ENCODE results near the gene OLFML1.

- TF ChIP-seq, protein P1, sequence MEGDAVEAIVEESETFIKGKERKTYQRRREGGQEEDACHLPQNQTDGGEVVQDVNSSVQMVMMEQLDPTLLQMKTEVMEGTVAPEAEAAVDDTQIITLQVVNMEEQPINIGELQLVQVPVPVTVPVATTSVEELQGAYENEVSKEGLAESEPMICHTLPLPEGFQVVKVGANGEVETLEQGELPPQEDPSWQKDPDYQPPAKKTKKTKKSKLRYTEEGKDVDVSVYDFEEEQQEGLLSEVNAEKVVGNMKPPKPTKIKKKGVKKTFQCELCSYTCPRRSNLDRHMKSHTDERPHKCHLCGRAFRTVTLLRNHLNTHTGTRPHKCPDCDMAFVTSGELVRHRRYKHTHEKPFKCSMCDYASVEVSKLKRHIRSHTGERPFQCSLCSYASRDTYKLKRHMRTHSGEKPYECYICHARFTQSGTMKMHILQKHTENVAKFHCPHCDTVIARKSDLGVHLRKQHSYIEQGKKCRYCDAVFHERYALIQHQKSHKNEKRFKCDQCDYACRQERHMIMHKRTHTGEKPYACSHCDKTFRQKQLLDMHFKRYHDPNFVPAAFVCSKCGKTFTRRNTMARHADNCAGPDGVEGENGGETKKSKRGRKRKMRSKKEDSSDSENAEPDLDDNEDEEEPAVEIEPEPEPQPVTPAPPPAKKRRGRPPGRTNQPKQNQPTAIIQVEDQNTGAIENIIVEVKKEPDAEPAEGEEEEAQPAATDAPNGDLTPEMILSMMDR (IDR thresholded peaks at IDR 0.05), result no peak
- TF ChIP-seq NR3C1 (CRISPR knock-in tag; conservative IDR thresholded peaks at IDR 0.05; ENCODE audit: low read depth), result no peak
- no peak for TF ChIP-seq CREB1 (CRISPR knock-in tag; IDR thresholded peaks at IDR 0.05)
- no peak for TF ChIP-seq ZNF281 (CRISPR knock-in tag; IDR thresholded peaks at IDR 0.05)
- TF ChIP-seq, protein P2, sequence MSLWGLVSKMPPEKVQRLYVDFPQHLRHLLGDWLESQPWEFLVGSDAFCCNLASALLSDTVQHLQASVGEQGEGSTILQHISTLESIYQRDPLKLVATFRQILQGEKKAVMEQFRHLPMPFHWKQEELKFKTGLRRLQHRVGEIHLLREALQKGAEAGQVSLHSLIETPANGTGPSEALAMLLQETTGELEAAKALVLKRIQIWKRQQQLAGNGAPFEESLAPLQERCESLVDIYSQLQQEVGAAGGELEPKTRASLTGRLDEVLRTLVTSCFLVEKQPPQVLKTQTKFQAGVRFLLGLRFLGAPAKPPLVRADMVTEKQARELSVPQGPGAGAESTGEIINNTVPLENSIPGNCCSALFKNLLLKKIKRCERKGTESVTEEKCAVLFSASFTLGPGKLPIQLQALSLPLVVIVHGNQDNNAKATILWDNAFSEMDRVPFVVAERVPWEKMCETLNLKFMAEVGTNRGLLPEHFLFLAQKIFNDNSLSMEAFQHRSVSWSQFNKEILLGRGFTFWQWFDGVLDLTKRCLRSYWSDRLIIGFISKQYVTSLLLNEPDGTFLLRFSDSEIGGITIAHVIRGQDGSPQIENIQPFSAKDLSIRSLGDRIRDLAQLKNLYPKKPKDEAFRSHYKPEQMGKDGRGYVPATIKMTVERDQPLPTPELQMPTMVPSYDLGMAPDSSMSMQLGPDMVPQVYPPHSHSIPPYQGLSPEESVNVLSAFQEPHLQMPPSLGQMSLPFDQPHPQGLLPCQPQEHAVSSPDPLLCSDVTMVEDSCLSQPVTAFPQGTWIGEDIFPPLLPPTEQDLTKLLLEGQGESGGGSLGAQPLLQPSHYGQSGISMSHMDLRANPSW (CRISPR knock-in tag; conservative IDR thresholded peaks at IDR 0.05; ENCODE audit: low read depth), result no peak
- TF ChIP-seq, protein P3, sequence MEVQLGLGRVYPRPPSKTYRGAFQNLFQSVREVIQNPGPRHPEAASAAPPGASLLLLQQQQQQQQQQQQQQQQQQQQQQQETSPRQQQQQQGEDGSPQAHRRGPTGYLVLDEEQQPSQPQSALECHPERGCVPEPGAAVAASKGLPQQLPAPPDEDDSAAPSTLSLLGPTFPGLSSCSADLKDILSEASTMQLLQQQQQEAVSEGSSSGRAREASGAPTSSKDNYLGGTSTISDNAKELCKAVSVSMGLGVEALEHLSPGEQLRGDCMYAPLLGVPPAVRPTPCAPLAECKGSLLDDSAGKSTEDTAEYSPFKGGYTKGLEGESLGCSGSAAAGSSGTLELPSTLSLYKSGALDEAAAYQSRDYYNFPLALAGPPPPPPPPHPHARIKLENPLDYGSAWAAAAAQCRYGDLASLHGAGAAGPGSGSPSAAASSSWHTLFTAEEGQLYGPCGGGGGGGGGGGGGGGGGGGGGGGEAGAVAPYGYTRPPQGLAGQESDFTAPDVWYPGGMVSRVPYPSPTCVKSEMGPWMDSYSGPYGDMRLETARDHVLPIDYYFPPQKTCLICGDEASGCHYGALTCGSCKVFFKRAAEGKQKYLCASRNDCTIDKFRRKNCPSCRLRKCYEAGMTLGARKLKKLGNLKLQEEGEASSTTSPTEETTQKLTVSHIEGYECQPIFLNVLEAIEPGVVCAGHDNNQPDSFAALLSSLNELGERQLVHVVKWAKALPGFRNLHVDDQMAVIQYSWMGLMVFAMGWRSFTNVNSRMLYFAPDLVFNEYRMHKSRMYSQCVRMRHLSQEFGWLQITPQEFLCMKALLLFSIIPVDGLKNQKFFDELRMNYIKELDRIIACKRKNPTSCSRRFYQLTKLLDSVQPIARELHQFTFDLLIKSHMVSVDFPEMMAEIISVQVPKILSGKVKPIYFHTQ (CRISPR knock-in tag; IDR thresholded peaks at IDR 0.05), result no peak
- TF ChIP-seq, protein P4, sequence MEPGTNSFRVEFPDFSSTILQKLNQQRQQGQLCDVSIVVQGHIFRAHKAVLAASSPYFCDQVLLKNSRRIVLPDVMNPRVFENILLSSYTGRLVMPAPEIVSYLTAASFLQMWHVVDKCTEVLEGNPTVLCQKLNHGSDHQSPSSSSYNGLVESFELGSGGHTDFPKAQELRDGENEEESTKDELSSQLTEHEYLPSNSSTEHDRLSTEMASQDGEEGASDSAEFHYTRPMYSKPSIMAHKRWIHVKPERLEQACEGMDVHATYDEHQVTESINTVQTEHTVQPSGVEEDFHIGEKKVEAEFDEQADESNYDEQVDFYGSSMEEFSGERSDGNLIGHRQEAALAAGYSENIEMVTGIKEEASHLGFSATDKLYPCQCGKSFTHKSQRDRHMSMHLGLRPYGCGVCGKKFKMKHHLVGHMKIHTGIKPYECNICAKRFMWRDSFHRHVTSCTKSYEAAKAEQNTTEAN (CRISPR knock-in tag; IDR thresholded peaks at IDR 0.05), result no peak
- no peak for TF ChIP-seq CREM (CRISPR knock-in tag; IDR thresholded peaks at IDR 0.05)
- TF ChIP-seq USF1 (CRISPR knock-in tag; IDR thresholded peaks at IDR 0.05), result no peak
- no peak for TF ChIP-seq TP53 (CRISPR knock-in tag; IDR thresholded peaks at IDR 0.05)
- TF ChIP-seq, protein P5, sequence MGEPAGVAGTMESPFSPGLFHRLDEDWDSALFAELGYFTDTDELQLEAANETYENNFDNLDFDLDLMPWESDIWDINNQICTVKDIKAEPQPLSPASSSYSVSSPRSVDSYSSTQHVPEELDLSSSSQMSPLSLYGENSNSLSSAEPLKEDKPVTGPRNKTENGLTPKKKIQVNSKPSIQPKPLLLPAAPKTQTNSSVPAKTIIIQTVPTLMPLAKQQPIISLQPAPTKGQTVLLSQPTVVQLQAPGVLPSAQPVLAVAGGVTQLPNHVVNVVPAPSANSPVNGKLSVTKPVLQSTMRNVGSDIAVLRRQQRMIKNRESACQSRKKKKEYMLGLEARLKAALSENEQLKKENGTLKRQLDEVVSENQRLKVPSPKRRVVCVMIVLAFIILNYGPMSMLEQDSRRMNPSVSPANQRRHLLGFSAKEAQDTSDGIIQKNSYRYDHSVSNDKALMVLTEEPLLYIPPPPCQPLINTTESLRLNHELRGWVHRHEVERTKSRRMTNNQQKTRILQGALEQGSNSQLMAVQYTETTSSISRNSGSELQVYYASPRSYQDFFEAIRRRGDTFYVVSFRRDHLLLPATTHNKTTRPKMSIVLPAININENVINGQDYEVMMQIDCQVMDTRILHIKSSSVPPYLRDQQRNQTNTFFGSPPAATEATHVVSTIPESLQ (CRISPR knock-in tag; IDR thresholded peaks at IDR 0.05), result no peak
- TF ChIP-seq CDX4 (CRISPR knock-in tag; IDR thresholded peaks at IDR 0.05; ENCODE audit: borderline replicate concordance), result no peak
Observed at GRCh38 chr11:7450836-7451235, 34.5 kb upstream of the OLFML1 start.
